ENCODE measurements around the gene TEAD3.
"Not testable (repeated sequence)": the region's sequence is repeated elsewhere in the genome, so short reads cannot be mapped to it uniquely, and the experiment has no call there.

TEAD3 gene

DNA sequence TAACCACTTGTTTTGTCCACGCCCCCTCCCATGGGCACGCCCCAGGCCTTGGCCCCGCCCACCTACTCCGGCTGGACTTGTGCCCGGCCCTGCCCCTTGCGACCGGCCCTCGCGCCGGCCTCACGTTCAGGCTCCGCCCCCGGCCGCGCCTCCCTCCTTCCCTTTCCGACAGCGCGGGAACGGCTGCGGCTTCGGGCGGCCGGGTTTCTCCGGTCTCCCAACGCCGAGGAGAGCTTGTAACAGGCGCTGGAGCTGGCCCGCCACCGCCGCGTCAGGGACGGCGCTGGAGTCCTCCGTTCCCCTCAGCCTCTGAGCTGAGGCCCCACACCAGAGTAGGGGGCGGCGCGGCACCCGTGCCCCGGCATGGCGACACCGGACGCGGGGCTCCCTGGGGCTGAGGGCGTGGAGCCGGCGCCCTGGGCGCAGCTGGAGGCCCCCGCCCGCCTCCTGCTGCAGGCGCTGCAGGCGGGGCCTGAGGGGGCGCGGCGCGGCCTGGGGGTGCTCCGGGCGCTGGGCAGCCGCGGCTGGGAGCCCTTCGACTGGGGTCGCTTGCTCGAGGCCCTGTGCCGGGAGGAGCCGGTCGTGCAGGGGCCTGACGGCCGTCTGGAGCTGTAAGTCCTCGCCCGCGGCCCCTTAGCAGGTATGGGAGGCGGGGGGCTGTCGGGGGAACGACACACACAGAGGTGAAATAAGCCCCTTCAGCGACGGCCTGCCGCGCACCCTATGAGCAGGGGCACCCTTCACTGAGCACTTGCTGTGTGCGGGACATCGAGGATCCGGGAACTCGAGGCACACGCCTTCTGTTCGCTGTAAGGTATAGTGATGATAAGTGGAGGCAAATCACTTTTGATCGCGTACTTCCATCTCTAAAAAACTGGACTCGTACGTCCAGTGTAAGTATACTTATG is 44.4 kb downstream of the TEAD3 start, which contains the start of gene FANCE:
FANCE (plus strand) TSS at position 156 of the 908 bp plus-strand sequence; CDS start at position 364, 208 bp downstream.
- in situ Hi-C loops (cut with MboI; ENCODE audit: low sequenced_read_pairs), result no loop called here

- in situ Hi-C loops (cut with MboI; ENCODE audit: low sequenced_read_pairs), result no loop called here
Observed at GRCh38 chr6:35451354-35452182, 45.3 kb downstream of the TEAD3 start.

- in situ Hi-C loops (cut with MboI; ENCODE audit: low sequenced_read_pairs), result loop anchor here (10.0 kb wide), 1 partner anchor 105 kb away; the partner anchor contains the start of gene PPARD
Observed at GRCh38 chr6:35449287-35449881, 47.5 kb downstream of the TEAD3 start.

GRCh38 chr6:35448191-35448590 is 48.7 kb downstream of the TEAD3 start:
- in situ Hi-C loops (cut with MboI; ENCODE audit: low sequenced_read_pairs), result loop anchor here (10.0 kb wide), 1 partner anchor 103 kb away; the partner anchor contains the start of gene PPARD

- in situ Hi-C loops (cut with MboI; ENCODE audit: low sequenced_read_pairs), result loop anchor here (10.0 kb wide), 1 partner anchor 101 kb away; the partner anchor contains the start of gene PPARD
Observed at GRCh38 chr6:35445691-35446090, 51.2 kb downstream of the TEAD3 start.

- in situ Hi-C loops (cut with MboI; ENCODE audit: low sequenced_read_pairs), result loop anchor here (10.0 kb wide), 1 partner anchor 99 kb away; the partner anchor contains the start of gene PPARD
Observed at GRCh38 chr6:35443341-35444030, 53.4 kb downstream of the TEAD3 start.

DNA sequence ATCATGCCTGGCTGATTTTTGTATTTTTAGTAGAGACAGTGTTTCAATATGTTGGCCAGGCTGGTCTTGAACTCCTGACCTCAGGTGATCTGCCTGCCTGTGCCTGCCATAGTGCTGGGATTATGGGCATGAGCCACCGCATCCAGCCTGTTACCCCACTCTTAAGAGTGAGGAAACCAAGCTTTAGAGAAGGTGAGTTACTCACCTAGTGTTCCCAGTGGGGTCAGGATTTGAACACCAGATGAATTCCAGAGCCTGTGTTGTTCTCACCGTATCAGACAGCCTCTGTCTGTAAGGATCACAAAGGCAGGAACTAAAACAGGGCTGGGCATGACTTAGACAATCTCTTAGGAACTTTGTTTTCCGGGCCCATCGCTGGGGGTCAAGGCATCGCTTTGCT is 54.2 kb downstream of the TEAD3 start:
- in situ Hi-C loops (cut with MboI; ENCODE audit: low sequenced_read_pairs), result loop anchor here (10.0 kb wide), 1 partner anchor 98 kb away; the partner anchor contains the start of gene PPARD

DNA sequence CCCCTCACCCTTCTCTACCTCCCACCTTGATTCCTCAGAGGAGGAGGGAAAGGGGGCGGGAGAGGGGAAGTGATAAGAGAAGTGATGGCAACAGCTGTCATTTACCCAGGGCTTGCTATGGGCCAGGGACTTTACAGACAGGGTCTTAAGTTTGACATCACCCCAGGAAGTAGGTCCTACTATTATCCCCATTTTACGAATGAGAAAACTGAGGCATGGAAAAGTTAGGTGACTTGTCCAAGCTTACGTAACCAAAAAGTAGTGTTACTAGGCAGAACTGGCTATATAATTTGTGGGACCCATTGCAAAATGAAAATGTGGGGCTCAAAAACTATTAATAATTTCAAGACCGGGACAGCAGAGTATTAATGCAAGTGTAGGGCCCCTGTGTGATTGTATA is 55.2 kb downstream of the TEAD3 start:
- in situ Hi-C loops (cut with MboI; ENCODE audit: low sequenced_read_pairs), result loop anchor here (10.0 kb wide), 1 partner anchor 97 kb away; the partner anchor contains the start of gene PPARD

DNA sequence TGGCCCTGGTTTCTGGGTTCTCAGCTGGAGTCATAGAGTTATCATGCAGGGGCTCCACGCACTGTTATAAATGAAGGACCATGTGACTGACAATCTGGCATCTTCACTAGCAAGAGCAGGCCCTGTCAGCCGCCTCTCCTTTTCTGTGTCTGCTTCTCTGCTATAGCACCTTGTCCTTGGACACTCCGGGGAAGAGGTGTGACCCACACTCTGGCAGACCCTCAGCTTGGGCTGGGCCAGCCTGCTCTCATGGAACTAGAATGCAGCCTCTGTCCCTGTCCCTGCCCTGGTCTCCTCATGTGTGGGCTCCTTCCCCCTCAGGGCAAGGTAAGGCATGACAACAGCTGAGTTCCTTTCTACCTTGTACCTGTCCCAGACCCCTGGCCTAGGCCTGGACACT is 55.7 kb downstream of the TEAD3 start:
- in situ Hi-C loops (cut with MboI; ENCODE audit: low sequenced_read_pairs), result loop anchor here (10.0 kb wide), 1 partner anchor 96 kb away; the partner anchor contains the start of gene PPARD

GRCh38 chr6:35439308-35439707 is 57.6 kb downstream of the TEAD3 start:
- in situ Hi-C loops (cut with MboI; ENCODE audit: low sequenced_read_pairs), result no loop called here

- in situ Hi-C loops (cut with MboI; ENCODE audit: low sequenced_read_pairs), result not testable (repeated sequence)
Observed at GRCh38 chr6:35438378-35439065, 58.4 kb downstream of the TEAD3 start.

DNA sequence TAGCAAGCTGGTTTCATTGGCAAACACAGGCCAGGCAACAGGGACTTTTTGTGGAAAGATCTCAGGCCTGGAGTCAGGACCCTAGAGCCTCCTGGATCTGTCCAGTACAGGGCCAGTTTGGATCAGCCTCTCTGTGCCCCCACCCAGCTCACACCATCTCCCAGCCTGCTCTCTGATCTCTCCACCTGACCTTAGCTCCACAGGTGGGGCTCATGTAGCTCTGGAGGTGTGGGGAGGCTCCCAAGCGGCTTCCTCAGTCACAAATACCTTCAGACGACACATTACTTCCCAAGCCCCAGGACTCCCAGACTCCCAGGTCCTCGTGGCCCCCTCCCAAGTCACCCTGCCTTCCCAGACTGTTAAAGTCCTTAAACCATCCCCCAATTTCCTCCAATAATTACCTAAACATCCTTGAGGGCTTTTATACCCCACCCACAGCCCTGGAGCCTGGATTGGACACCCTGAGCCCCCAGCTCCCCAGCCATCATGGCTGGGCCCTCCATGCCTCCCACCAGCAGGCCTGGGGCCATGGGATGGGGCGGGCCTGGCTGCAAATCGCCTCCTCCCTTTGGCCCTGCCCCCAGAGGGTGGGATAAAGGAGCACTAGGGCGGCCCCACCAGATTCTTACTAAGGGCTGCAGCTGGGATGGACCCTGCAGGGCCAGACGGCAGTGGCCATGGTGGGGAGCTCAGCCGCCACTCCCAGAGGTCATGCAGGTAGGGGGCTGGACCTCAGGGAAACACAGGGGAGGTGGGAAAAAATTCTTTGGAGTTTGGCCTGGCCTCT is 60.6 kb downstream of the TEAD3 start:
- in situ Hi-C loops (cut with MboI; ENCODE audit: low sequenced_read_pairs), result no loop called here

GRCh38 chr6:35435074-35435837 is 61.6 kb downstream of the TEAD3 start:
- in situ Hi-C loops (cut with MboI; ENCODE audit: low sequenced_read_pairs), result no loop called here

DNA sequence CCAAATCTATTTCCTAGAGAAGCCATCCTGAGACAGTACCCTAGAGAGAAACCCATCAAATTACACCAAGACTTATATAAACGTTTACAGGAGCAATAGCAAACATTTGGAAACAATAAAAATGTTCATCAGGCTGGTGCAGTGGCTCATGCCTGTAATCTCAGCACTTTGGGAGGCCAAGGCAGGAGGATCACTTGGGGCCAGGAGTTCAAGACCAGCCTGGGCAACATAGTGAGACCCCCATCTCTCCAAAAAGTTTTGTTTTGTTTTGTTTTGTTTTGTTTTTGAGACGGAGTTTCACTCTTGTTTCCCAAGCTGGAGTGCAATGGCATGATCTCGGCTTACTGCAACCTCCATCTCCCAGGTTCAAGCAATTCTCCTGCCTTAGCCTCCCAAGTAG is 64.2 kb downstream of the TEAD3 start:
- in situ Hi-C loops (cut with MboI; ENCODE audit: low sequenced_read_pairs), result not testable (repeated sequence)

DNA sequence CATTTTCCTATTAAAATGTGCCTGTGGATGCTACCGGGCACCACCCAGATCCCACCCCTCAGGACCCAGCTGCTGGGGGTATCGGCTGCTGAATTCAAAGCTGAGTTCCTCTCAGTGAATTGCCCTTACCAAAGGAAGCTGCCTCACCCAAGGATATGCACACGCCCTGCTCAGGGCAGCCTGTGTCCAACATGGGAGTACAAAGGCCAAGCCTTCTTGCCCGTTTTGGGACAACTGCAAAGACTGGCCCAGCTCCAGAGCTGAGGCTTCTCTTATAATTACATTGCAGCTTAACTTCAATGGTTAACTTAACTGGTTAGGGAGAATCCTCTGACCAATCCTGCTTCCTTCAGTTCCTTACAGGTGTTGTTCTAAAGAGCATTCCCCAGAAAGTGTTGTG is 64.6 kb downstream of the TEAD3 start:
- in situ Hi-C loops (cut with MboI; ENCODE audit: low sequenced_read_pairs), result no loop called here

- in situ Hi-C loops (cut with MboI; ENCODE audit: low sequenced_read_pairs), result no loop called here
Observed at GRCh38 chr6:35429463-35429862, 67.4 kb downstream of the TEAD3 start.

DNA sequence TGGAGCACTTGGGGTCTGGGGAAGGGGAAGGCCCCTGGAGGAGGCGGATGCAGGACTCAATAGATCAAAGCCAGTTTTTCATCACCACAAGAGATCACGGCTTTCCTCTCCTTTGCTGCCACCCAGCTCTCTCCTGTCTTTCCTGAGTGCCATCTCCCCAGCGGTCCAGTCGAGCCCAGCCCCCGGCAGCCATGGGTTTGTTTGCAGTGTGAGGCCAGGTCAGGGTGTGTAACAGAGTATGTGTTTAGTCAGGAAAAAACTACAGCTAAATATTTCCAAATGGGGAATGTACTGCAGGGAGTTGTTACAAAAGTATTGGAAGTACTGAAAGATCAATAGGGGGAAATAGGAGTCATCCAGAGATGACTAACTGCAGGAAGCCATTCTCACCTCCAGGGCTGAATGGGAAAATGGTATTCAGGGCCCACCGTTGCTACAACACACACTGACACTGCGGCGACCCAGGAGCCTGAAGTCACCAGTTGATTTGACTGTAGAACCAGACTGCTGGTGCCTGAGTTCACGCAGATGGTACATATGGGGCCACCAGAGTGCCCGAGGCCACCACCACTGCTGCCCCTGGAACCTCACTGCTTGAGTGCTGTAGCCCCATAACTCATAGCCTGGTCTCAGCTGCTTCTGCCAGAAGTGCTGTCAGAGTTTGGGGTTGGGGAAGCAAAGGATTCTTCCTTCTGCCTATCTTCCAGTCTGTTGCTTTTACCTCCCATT is 68.3 kb downstream of the TEAD3 start:
- in situ Hi-C loops (cut with MboI; ENCODE audit: low sequenced_read_pairs), result no loop called here
